ENCODE data around the gene NFIX. TPM values are rescaled to one million over a fixed set of nuclear protein-coding genes. Genes with fewer than 3 reads are reported as not detected.
A peak's percentile ranks its signal among the peaks of the same experiment; 100 is the strongest.

Gene NFIX
- total and polyA plus RNA-seq, 9 donors, result 30.3 to 256 (median 217) TPM

GRCh38 chr19:13044231-13044836, 49.1 kb downstream of the NFIX start:
- H3K4me3 ChIP-seq, result no peak overlapping the region
- no peaks in the 10 kb centered on the region for H3K36me3 ChIP-seq
- 54 to 56% (median 56%) methylated on average over 13 of the region's 13 CpGs for WGBS, 3 donors
- no peaks in the 10 kb centered on the region for H3K9me3 ChIP-seq
- intact Hi-C loops (cut with DNase I), result no loop called here
- TF ChIP-seq POLR2A (IDR thresholded peaks at IDR 0.05) (no peak), CTCF (IDR thresholded peaks at IDR 0.05) (no peak), EP300 (IDR thresholded peaks at IDR 0.05) (no peak)
- H3K27ac ChIP-seq, result peak overlapping the region in 1 of 2 donors; percentile 20
- no peaks in the 10 kb centered on the region for H3K27me3 ChIP-seq
- DNase-seq, result no peak
- peaks cover 36% of the 10 kb centered on the region for H3K4me1 ChIP-seq (ENCODE audit: insufficient read depth)

GRCh38 chr19:13045812-13046211, 50.5 kb downstream of the NFIX start:
- WGBS, 3 donors, result 61 to 76% (median 76%) methylated on average over 4 of the region's 4 CpGs
- peaks cover 35% of the 10 kb centered on the region for H3K4me1 ChIP-seq (ENCODE audit: insufficient read depth)
- no peaks in the 10 kb centered on the region for H3K27me3 ChIP-seq
- no peak overlapping the region for H3K4me3 ChIP-seq
- H3K27ac ChIP-seq, result no peak overlapping the region
- TF ChIP-seq EP300 (IDR thresholded peaks at IDR 0.05), result no peak
- no peak for TF ChIP-seq CTCF (IDR thresholded peaks at IDR 0.05)
- no peak for TF ChIP-seq POLR2A (IDR thresholded peaks at IDR 0.05)
- no peaks in the 10 kb centered on the region for H3K36me3 ChIP-seq
- no peaks in the 10 kb centered on the region for H3K9me3 ChIP-seq
- intact Hi-C loops (cut with DNase I), result no loop called here
- DNase-seq, result no peak

DNA sequence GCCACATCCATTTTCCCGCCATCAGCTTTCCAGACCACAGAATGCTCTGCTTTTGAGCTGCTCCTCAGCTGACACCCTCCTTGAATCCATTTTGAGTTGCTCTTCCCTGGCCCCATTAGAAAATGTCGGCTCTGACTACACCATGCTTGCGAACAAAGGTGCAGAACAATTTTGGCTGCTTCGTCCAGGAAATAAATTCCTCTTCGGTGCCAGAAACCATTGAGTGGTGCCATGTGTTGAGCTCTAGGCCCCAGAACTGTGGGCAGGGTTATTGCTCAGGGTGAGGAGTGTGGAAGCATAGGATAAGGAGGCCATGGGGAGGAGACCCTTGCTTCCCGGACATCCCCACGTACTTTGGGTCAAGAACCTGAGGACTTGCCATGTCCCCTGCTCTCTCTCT, 52.1 kb downstream of the NFIX start:
- WGBS, 3 donors, result 71 to 84% (median 79%) methylated on average over 7 of the region's 7 CpGs
- Histone ChIP-seq H3K27me3 (no peaks in the 10 kb centered on the region), H3K36me3 (no peaks in the 10 kb centered on the region), H3K4me1 (ENCODE audit: insufficient read depth) (peaks cover 46% of the 10 kb centered on the region), H3K4me3 (no peak overlapping the region), H3K27ac (no peak overlapping the region), H3K9me3 (no peaks in the 10 kb centered on the region)
- TF ChIP-seq CTCF (IDR thresholded peaks at IDR 0.05) (no peak), EP300 (IDR thresholded peaks at IDR 0.05) (no peak), POLR2A (IDR thresholded peaks at IDR 0.05) (no peak)
- DNase-seq, result no peak
- intact Hi-C loops (cut with DNase I), result no loop called here

DNA sequence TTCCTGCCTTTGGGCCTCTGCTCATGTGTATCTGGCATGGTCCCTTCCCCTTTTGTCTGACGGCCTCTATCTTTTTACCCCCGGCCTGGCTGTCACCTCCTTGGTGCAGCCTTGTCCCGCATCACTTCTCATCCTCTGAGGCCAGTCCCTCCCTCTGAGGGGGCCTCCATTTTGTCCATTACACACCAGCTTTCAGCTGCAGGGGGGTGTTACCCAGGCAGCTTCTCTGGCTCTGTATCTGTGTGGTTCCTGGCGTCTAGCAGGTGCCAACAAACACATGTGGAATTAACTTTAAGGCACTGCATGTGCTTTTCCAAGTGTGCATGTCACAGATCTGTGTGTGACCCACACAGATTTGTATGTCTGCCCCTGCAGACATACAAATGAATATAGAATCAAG, 55.0 kb downstream of the NFIX start:
- Histone ChIP-seq H3K4me3 (no peak overlapping the region), H3K9me3 (no peaks in the 10 kb centered on the region), H3K27ac (no peak overlapping the region), H3K36me3 (no peaks in the 10 kb centered on the region), H3K27me3 (no peaks in the 10 kb centered on the region), H3K4me1 (ENCODE audit: insufficient read depth) (peaks cover 51% of the 10 kb centered on the region)
- TF ChIP-seq EP300 (IDR thresholded peaks at IDR 0.05) (no peak), CTCF (IDR thresholded peaks at IDR 0.05) (no peak), POLR2A (IDR thresholded peaks at IDR 0.05) (no peak)
- intact Hi-C loops (cut with DNase I), result loop anchor here in 2 of 4 donors (5.0 to 10.0 kb wide), 2 partner anchors 33 to 45 kb away; no protein-coding TSS in a partner anchor
- DNase-seq, result no peak
- 60 to 78% (median 64%) methylated on average over 4 of the region's 4 CpGs for WGBS, 3 donors

Measured in ovary (tissue), 9 donors.